ENCODE results near the gene DIP2A.

The DIP2A gene

GRCh38 chr21:46557919-46558392 is 99.3 kb downstream of the DIP2A start:
- no peak for DNase-seq (ENCODE audit: low spot score)
- TF ChIP-seq, protein P1, sequence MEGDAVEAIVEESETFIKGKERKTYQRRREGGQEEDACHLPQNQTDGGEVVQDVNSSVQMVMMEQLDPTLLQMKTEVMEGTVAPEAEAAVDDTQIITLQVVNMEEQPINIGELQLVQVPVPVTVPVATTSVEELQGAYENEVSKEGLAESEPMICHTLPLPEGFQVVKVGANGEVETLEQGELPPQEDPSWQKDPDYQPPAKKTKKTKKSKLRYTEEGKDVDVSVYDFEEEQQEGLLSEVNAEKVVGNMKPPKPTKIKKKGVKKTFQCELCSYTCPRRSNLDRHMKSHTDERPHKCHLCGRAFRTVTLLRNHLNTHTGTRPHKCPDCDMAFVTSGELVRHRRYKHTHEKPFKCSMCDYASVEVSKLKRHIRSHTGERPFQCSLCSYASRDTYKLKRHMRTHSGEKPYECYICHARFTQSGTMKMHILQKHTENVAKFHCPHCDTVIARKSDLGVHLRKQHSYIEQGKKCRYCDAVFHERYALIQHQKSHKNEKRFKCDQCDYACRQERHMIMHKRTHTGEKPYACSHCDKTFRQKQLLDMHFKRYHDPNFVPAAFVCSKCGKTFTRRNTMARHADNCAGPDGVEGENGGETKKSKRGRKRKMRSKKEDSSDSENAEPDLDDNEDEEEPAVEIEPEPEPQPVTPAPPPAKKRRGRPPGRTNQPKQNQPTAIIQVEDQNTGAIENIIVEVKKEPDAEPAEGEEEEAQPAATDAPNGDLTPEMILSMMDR (IDR thresholded peaks at IDR 0.05; ENCODE audit: extremely low read depth, missing control alignments) = no peak

DNA sequence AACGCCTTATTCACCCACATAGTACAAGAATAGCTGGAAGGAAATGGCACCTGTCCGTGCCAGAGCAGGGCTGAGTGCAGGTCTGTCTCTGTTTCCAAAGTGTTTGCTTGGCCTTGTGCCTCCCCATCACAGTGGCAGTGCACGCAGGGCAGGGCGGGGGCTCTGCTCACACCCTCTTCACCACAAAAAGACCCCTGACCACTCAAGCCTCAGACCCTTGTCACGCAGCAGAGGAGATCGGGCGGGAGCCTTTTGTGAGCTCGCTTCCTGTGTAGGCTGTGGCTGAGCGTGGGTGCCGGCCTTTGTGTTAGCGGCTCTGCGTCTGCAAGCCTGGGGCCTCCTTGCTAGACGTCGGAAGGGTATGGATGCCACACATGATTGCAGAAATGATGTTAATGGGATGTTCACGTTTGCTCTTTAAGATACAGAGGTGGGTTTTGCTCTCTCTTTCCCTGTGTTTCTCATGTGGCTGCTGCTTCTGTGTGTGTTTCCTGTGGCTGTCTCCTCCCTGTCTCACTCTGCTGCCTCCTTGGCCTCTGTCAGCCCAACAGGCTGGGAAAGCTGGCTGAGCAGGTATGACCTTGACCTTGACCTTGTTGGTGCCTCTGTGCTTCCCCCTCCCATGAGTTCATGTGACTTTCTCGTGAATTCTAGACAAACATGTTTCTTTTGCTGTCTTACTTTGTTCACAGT is 100.7 kb downstream of the DIP2A start:
- TF ChIP-seq, protein P1 (IDR thresholded peaks at IDR 0.05; ENCODE audit: extremely low read depth, missing control alignments) = no peak
- peak; percentile 65 for DNase-seq (ENCODE audit: low spot score)

DNA sequence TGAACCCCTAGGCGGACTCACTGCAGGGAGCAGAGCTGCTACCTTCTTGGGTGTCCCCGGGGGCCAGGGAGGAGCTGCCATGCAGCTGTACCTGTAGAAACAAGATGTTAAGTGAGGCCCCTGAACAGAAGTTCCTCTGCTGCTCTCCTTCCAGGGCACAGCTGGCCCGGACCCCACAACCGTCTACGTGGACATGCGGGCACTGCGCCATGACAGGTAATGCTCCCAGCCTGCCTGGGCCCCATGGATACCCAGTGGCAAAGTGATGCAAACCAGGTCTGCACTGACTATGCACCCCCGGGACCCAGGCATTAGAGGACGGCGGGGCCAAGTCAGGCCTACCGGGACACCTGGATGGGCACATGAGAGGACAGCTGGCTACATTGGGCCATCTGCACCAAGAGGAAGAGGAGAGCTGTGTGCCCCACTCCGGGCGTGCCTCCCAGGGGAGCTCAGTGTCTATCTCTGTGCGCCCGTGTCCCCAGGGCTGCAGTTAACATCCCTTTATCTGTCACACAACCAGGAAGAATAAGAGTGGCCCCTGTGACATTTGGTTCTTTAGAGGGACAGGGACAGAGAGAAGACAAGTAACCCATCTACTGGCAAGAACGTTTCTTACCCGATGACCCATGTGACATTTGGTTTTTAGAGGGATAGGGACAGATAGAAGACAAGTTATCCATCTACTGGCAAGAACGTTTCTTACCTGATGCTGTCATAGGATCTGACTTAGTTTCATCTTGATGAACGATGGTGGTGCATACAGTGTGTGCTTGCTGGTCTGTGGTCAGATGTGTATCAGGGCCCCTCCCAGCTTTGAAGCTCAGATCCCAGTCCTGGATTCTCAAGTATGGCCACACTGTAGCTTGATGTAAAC is 102.1 kb downstream of the DIP2A start:
- TF ChIP-seq, protein P1 (IDR thresholded peaks at IDR 0.05; ENCODE audit: extremely low read depth, missing control alignments) = no peak

GRCh38 chr21:46561445-46562090 is 102.9 kb downstream of the DIP2A start:
- TF ChIP-seq, protein P1 (IDR thresholded peaks at IDR 0.05; ENCODE audit: extremely low read depth, missing control alignments) = no peak
- no peak for DNase-seq (ENCODE audit: low spot score)

More for the DNA sequence above, 102.1 kb downstream of the DIP2A start:
- DNase-seq (ENCODE audit: low spot score) = no peak

DNA sequence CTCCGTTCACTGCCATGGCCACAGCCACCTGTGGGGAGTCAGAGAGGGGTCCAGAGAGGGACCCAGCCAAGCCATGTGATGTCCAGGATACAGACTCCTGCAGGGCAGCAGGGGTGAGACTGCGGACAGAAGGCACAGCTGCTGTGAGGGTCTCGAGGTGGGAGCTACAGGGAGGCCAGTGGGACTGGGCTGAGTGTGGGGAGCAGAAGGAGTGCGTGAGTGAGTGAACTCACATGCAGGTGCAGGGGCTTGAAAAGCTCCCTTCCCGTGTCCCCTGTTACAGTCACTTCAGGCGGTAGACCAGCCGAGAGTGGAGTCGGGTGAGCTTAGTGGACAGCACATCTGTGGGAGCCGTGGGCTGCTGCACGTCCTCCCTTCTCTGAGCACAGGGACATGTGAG is 103.8 kb downstream of the DIP2A start:
- TF ChIP-seq, protein P1 (IDR thresholded peaks at IDR 0.05; ENCODE audit: extremely low read depth, missing control alignments) = no peak
- no peak for DNase-seq (ENCODE audit: low spot score)

DNA sequence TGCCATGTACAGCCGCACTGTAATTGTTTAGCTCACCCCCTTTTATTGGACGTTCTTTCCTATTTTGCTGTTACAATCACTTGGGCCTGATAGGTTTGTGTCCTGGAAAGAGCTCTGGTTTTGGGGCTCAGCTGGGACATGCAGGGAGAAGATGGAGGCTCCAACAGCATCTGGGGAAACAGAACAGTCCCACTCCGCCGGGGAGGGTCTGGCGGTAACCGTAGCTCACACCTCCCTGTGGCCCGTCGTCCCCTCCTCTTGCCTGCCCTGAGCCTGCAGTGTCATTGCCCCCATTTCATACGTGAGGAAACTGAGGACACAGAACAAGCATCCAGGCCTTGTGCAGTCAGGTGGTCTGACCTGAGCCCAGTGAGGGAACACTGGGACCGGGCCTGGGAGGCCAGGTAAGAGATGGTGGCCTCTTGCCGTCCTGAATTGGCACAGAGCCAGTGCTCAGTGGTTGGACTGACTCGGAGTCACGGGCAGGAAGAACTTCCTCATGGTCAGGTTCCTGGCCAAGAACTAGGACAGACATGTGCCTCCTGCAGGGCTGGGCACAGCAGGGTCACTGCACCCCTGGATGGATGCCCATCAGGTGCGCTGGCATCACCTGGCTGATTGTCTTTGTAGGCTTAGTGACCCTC is 104.4 kb downstream of the DIP2A start:
- TF ChIP-seq, protein P1 (IDR thresholded peaks at IDR 0.05; ENCODE audit: extremely low read depth, missing control alignments) = no peak

More for the DNA sequence above, 104.4 kb downstream of the DIP2A start:
- no peak for DNase-seq (ENCODE audit: low spot score)

Measured in GM20000 (cell line).